Measurements from ENCODE around the gene PIN1.

DNA sequence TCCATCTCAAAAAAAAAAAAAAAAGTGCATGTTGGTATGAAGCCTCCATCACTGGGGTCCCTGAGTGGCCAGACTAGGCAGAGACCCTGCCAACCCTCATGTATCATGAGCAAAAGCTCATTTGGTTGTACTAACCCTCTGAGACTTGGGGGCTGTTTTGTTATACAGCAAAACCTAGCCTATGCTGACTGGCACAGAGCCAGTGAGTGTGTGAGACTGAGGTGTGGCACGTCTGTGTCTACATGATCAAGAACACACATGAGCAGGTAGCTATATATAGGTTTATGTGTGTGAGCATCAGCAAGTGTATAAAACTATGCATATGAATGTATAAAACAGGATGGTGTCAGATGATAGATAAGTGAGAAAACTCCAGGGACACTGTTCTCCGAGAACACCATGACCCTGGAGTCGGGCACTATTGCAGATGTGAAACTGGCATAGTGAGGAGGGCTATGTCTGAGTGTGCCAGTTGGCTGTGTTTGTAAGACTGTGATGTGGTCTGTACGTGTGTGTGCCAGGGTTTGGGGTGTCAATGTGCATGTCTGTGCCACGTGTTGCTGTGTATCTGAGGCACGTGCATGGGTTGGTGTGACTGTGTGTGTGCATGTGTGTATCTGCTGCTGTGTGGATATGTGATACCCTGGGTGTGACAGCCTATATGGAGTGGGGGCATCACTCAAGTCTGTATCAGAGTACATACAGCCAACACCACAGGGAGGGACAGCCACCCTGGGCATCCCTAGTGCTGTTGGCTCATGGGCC is 56.7 kb downstream of the PIN1 start:
- no peak for TF ChIP-seq ZNF660 (CRISPR knock-in tag; IDR thresholded peaks at IDR 0.05; ENCODE audit: borderline replicate concordance, low read depth)
- TF ChIP-seq, protein P1, sequence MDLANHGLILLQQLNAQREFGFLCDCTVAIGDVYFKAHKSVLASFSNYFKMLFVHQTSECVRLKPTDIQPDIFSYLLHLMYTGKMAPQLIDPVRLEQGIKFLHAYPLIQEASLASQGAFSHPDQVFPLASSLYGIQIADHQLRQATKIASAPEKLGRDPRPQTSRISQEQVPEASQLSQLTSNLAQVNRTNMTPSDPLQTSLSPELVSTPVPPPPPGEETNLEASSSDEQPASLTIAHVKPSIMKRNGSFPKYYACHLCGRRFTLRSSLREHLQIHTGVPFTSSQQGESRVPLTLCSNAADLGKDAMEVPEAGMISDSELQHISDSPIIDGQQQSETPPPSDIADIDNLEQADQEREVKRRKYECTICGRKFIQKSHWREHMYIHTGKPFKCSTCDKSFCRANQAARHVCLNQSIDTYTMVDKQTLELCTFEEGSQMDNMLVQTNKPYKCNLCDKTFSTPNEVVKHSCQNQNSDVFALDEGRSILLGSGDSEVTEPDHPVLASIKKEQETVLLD (CRISPR knock-in tag; IDR thresholded peaks at IDR 0.05; ENCODE audit: low read depth) = no peak
